ES-I3 (cell line): ENCODE data around the gene TNS4.

ENCODE experiments used
- H3K36me3 ChIP-seq: 2 replicates; pipeline ENCODE4 v1.6.1; 2013; ENCODE audit warnings: mild to moderate bottlenecking, low read length, control low read depth, moderate library complexity; ENCODE audit not compliant: insufficient read depth
- H3K4me1 ChIP-seq: 2 replicates; pipeline ENCODE4 v1.6.1; 2013; ENCODE audit warnings: mild to moderate bottlenecking, control low read depth, low read length; ENCODE audit not compliant: insufficient read depth
- H3K9ac ChIP-seq: 2 replicates; pipeline ENCODE4 v1.6.1; 2013; ENCODE audit warnings: low read depth, mild to moderate bottlenecking, low read length, moderate library complexity
- H3K9me3 ChIP-seq: 2 replicates; pipeline ENCODE4 v1.6.1; 2013; ENCODE audit warnings: mild to moderate bottlenecking, low read length, moderate library complexity; ENCODE audit not compliant: control insufficient read depth, insufficient read depth

Gene TNS4

GRCh38 chr17:40484285-40484972, 17.0 kb downstream of the TNS4 start:
- Histone ChIP-seq H3K9me3 (no peaks in the 10 kb centered on the region), H3K4me1 (peaks cover 46% of the 10 kb centered on the region), H3K9ac (no peak overlapping the region), H3K36me3 (no peaks in the 10 kb centered on the region)

GRCh38 chr17:40483679-40484078, 17.7 kb downstream of the TNS4 start:
- no peak overlapping the region for H3K9ac ChIP-seq
- H3K4me1 ChIP-seq: peaks cover 46% of the 10 kb centered on the region
- no peaks in the 10 kb centered on the region for H3K9me3 ChIP-seq
- no peaks in the 10 kb centered on the region for H3K36me3 ChIP-seq

GRCh38 chr17:40482722-40483121, 18.7 kb downstream of the TNS4 start:
- Histone ChIP-seq H3K36me3 (no peaks in the 10 kb centered on the region), H3K9me3 (no peaks in the 10 kb centered on the region), H3K9ac (no peak overlapping the region), H3K4me1 (peaks cover 46% of the 10 kb centered on the region)

GRCh38 chr17:40481106-40481505, 20.3 kb downstream of the TNS4 start:
- Histone ChIP-seq H3K36me3 (no peaks in the 10 kb centered on the region), H3K4me1 (peaks cover 40% of the 10 kb centered on the region), H3K9ac (no peak overlapping the region), H3K9me3 (no peaks in the 10 kb centered on the region)

GRCh38 chr17:40480501-40481003, 20.9 kb downstream of the TNS4 start:
- no peaks in the 10 kb centered on the region for H3K36me3 ChIP-seq
- no peak overlapping the region for H3K9ac ChIP-seq
- H3K4me1 ChIP-seq: peaks cover 38% of the 10 kb centered on the region

GRCh38 chr17:40479754-40480480, 21.5 kb downstream of the TNS4 start:
- no peak overlapping the region for H3K9ac ChIP-seq

More at GRCh38 chr17:40480501-40481003, 20.9 kb downstream of the TNS4 start:
- H3K9me3 ChIP-seq: no peaks in the 10 kb centered on the region

GRCh38 chr17:40478486-40478885, 22.9 kb downstream of the TNS4 start:
- H3K9ac ChIP-seq: no peak overlapping the region
- H3K4me1 ChIP-seq: peaks cover 34% of the 10 kb centered on the region
- no peaks in the 10 kb centered on the region for H3K9me3 ChIP-seq
- no peaks in the 10 kb centered on the region for H3K36me3 ChIP-seq

More at GRCh38 chr17:40479754-40480480, 21.5 kb downstream of the TNS4 start:
- Histone ChIP-seq H3K36me3 (no peaks in the 10 kb centered on the region), H3K4me1 (peaks cover 37% of the 10 kb centered on the region), H3K9me3 (no peaks in the 10 kb centered on the region)

GRCh38 chr17:40477796-40478195, 23.6 kb downstream of the TNS4 start:
- no peaks in the 10 kb centered on the region for H3K36me3 ChIP-seq
- H3K4me1 ChIP-seq: peaks cover 33% of the 10 kb centered on the region
- no peak overlapping the region for H3K9ac ChIP-seq
- no peaks in the 10 kb centered on the region for H3K9me3 ChIP-seq

- Histone ChIP-seq H3K36me3 (no peaks in the 10 kb centered on the region), H3K9ac (no peak overlapping the region), H3K4me1 (peaks cover 30% of the 10 kb centered on the region), H3K9me3 (no peaks in the 10 kb centered on the region)
Observed at GRCh38 chr17:40475234-40475908, 26.1 kb downstream of the TNS4 start.

- Histone ChIP-seq H3K4me1 (peaks cover 24% of the 10 kb centered on the region), H3K9ac (no peak overlapping the region), H3K36me3 (no peaks in the 10 kb centered on the region), H3K9me3 (no peaks in the 10 kb centered on the region)
Observed at GRCh38 chr17:40474419-40475002, 26.9 kb downstream of the TNS4 start.

- no peaks in the 10 kb centered on the region for H3K36me3 ChIP-seq
- no peak overlapping the region for H3K9ac ChIP-seq
- no peaks in the 10 kb centered on the region for H3K9me3 ChIP-seq
- peaks cover 24% of the 10 kb centered on the region for H3K4me1 ChIP-seq
Observed at GRCh38 chr17:40473573-40474365, 27.7 kb downstream of the TNS4 start.

- no peak overlapping the region for H3K9ac ChIP-seq
- no peaks in the 10 kb centered on the region for H3K36me3 ChIP-seq
Observed at GRCh38 chr17:40472733-40473452, 28.5 kb downstream of the TNS4 start.

More at GRCh38 chr17:40472733-40473452, 28.5 kb downstream of the TNS4 start:
- H3K4me1 ChIP-seq: peaks cover 24% of the 10 kb centered on the region
- no peaks in the 10 kb centered on the region for H3K9me3 ChIP-seq
